A673 (cell line): ENCODE data around the gene SBF2.

Source experiments
- CTCF ChIP-seq: fragments of 300-800, 200-600 bp; sonication (generic); conservative IDR thresholded peaks from 2 replicates; pipeline ENCODE4 v1.5.1; 2017; ENCODE audit warnings: low read depth, mild to moderate bottlenecking, antibody characterized with exemption, low read length, moderate library complexity, mixed read lengths
- EZH2 ChIP-seq: fragments of 200-600 bp; sonication (generic); IDR thresholded peaks from 2 replicates; pipeline ENCODE4 v1.6.1; 2017; ENCODE audit warnings: borderline replicate concordance, low read depth, mild to moderate bottlenecking, mixed read lengths, antibody characterized with exemption, low read length; ENCODE audit not compliant: poor library complexity, severe bottlenecking

- no peak for TF ChIP-seq CTCF
- no peak for TF ChIP-seq EZH2
Observed at GRCh38 chr11:9992306-9992705, 301.7 kb downstream of the SBF2 start.
